NAMALWA (cell line): Measurements from ENCODE around the gene BCDIN3D.

Experiments
- DNase-seq: peaks from one replicate; pipeline ENCODE4 v3.0.0-alpha.2; 2015; ENCODE audit warnings: low spot score

Gene BCDIN3D

GRCh38 chr12:49819786-49820185 is 23.1 kb downstream of the BCDIN3D start:
- no peak for DNase-seq

GRCh38 chr12:49818241-49818895 is 24.5 kb downstream of the BCDIN3D start:
- DNase-seq, result no peak

GRCh38 chr12:49813131-49813530 is 29.8 kb downstream of the BCDIN3D start:
- no peak for DNase-seq

- DNase-seq, result no peak
Measured at GRCh38 chr12:49811961-49812401, 30.9 kb downstream of the BCDIN3D start.

DNA sequence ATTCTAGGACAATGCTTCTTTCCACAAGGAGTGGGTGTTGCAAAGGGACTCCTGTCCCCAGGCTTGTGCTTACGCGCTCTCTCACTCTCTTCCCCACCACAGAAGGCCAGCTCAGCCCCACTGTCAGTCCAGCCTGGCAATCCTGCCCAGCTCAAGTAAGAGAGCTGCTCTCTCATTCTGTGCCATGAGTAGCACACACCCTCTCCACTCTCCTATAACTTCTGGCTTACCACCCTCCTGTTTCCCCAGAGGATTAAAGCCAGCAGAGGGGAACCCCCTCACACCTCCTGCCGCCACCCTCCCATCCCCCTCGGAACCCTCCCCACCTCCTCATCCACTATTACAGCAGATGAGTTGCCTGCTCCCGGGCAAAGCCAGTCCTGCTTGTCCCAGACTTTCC is 31.8 kb downstream of the BCDIN3D start:
- no peak for DNase-seq

- DNase-seq, result no peak
Measured at GRCh38 chr12:49809906-49810389, 33.0 kb downstream of the BCDIN3D start.

DNA sequence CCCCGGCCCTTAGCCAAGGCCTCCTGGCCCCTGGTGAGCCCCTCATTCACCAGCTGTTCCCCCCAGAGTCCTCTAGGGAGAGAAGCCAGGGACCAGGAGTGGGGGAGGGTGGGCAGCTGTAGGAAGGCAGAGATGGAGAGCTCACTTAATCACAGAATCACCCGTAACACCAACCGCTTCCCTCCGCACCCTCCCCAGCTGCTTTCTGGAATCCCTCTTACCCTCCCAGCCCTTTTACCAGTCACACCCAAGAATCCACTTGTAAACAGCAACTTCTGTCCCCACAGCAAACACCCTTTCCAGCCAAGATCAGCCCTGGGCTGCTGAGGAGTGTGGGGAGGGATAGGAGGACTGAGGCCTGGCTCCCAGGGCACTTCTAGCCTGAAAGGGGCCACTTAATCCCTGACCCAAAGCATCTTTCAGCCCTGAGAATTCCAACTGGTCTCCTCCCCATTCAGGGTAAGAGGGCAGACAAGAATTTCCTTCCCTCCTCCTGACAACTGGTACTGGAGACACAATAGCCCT is 33.5 kb downstream of the BCDIN3D start:
- no peak for DNase-seq

- DNase-seq, result no peak
Measured at GRCh38 chr12:49808686-49809380, 34.1 kb downstream of the BCDIN3D start.

GRCh38 chr12:49807991-49808580 is 34.8 kb downstream of the BCDIN3D start:
- no peak for DNase-seq

GRCh38 chr12:49806877-49807276 is 36.0 kb downstream of the BCDIN3D start:
- DNase-seq, result no peak

- no peak for DNase-seq
Measured at GRCh38 chr12:49806321-49806813, 36.5 kb downstream of the BCDIN3D start.

GRCh38 chr12:49805409-49805808 is 37.5 kb downstream of the BCDIN3D start:
- no peak for DNase-seq

DNA sequence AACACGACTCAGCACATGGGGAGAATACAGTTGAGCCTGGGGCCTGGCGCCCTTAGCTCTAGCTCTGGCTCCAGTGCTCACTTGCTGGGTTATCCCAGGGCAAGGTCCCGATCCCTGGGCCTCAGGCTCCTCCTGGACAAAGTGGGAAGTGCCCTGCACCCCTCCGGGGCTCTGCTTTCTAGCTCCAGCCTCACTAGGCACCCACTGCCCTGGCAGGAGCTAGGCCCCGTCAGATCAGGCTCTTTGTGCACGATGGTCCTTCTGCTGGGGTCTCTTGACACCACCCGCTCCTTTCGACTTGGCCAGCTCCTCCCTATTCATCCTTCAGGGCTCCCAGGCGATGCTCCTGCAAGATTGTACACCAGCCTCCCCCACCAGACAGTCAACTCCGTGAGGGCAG is 38.1 kb downstream of the BCDIN3D start:
- DNase-seq, result no peak

GRCh38 chr12:49803693-49804450 is 39.0 kb downstream of the BCDIN3D start:
- no peak for DNase-seq

DNA sequence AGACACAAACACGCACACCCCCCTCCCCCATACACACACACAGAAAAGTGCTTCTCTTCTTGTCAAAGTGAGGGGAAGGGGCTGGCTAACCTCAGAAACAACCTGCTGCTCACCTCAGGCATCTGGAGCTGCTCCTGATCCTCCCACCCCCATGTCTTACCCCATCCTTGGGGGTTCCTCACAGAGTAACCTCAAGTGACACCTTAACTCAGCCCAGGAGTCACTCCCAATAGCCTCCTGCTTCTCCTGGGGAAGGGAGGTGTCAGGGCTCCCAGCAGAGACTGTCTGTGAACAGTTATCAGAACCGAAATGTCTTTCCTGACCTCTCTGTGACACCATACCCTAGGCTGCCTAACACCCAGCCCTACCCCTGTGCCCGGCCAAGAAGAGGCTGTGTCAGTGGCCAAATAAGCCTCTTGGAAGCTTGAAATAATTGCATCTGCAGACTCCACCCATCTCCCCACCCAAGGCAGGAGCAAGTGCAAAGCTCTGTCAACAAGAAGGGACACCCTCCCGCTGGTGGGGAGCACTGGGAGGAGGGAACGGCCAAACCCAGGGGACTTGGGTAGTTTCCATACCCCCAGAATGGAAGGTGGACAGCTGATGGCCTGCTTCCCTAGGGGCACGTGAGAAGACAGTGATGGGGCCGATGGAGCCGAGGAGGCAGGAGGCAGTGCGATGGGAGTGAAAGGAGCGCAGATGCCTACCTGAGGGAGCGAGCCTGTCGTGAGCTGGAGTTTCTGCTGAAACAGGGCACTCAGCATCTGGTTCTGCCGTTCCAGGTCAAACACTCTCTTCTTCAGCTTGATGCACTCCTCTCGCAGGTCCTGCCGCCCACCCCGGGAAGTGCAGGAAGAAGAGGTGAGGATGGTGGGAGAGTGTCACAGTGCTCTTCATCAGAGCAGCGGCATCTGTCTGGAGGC is 41.5 kb downstream of the BCDIN3D start:
- DNase-seq, result no peak

- DNase-seq, result no peak
Measured at GRCh38 chr12:49800421-49801140, 42.3 kb downstream of the BCDIN3D start.

GRCh38 chr12:49798934-49799333 is 44.0 kb downstream of the BCDIN3D start:
- DNase-seq, result no peak

- DNase-seq, result no peak
Measured at GRCh38 chr12:49798248-49798647, 44.7 kb downstream of the BCDIN3D start.

DNA sequence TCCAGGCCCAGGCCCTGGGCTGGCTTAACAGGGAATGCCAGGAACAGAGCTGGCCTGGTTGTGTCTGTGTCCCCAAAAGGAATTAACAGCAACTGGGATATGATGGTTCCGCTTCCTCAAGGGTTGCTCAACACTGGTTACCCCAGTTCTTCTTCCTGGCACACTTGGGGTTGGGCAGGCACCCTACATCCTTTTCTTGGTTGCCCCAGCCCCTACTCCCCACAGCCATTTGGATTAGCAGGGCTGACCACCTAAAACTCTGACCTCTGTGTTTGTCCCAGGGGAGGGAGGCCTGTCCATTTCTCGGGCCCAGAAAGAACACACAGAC is 45.5 kb downstream of the BCDIN3D start:
- DNase-seq, result no peak
